OCI-LY1 (cell line): ENCODE measurements around the gene USP13.

Experiments used
- H2AFZ ChIP-seq: fragments of 200-600 bp; sonication (generic), shearing (Covaris generic); 2 replicates; pipeline ENCODE4 v1.6.0; 2014; ENCODE audit warnings: antibody characterized with exemption, mild to moderate bottlenecking, low read length
- H3F3A ChIP-seq: fragments of 200-600 bp; sonication (generic), shearing (Covaris generic); 2 replicates; pipeline ENCODE4 v1.6.0; 2014; ENCODE audit warnings: mild to moderate bottlenecking, antibody characterized with exemption, low read length, moderate library complexity; ENCODE audit not compliant: insufficient read depth
- H3K27ac ChIP-seq: fragments of 200-600 bp; sonication (generic); 2 replicates; pipeline ENCODE4 v1.5.1; 2014; ENCODE audit warnings: low read length, mixed run types, mild to moderate bottlenecking, low read depth; ENCODE audit not compliant: poor library complexity, severe bottlenecking
- H3K27me3 ChIP-seq: fragments of 200-600 bp; sonication (generic); 2 replicates; pipeline ENCODE4 v1.6.0; 2014; ENCODE audit warnings: antibody characterized with exemption, mild to moderate bottlenecking, low read length, moderate library complexity; ENCODE audit not compliant: insufficient read depth
- H3K36me3 ChIP-seq: fragments of 200-600 bp; sonication (generic); 2 replicates; pipeline ENCODE4 v1.6.1; 2014; ENCODE audit warnings: mild to moderate bottlenecking, antibody characterized with exemption, low read length, moderate library complexity, mixed read lengths; ENCODE audit not compliant: insufficient read depth
- H3K4me1 ChIP-seq: fragments of 200-600 bp; sonication (generic); 2 replicates; pipeline ENCODE4 v1.5.1; 2014; ENCODE audit warnings: mild to moderate bottlenecking, low read length, moderate library complexity; ENCODE audit not compliant: insufficient read depth, severe bottlenecking
- H3K4me2 ChIP-seq: fragments of 200-600 bp; sonication (generic), shearing (Covaris generic); 2 replicates; pipeline ENCODE4 v1.6.1; 2014; ENCODE audit warnings: low read length
- H3K4me3 ChIP-seq: fragments of 200-600 bp; sonication (generic); 2 replicates; pipeline ENCODE4 v1.5.1; 2014; ENCODE audit warnings: low read length, low read depth, mild to moderate bottlenecking, mixed read lengths; ENCODE audit not compliant: poor library complexity, severe bottlenecking
- H3K79me2 ChIP-seq: fragments of 200-600 bp; shearing (Covaris generic); 2 replicates; pipeline ENCODE4 v1.6.1; 2016; ENCODE audit warnings: mixed run types, low read length, mixed read lengths; ENCODE audit not compliant: insufficient read depth
- H3K9ac ChIP-seq: fragments of 200-600 bp; sonication (generic), shearing (Covaris generic); 2 replicates; pipeline ENCODE4 v1.6.1; 2014; ENCODE audit warnings: mild to moderate bottlenecking, low read length, mixed read lengths
- H3K9me2 ChIP-seq: fragments of 200-600 bp; sonication (generic), shearing (Covaris generic); 2 replicates; pipeline ENCODE4 v1.6.1; 2014; ENCODE audit warnings: low read depth, mild to moderate bottlenecking, low read length, mixed read lengths
- H3K9me3 ChIP-seq: fragments of 200-600 bp; shearing (Covaris generic); 2 replicates; pipeline ENCODE4 v1.6.1; 2014; ENCODE audit warnings: low read length, mixed read lengths
- H4K20me1 ChIP-seq: fragments of 200-600 bp; sonication (generic), shearing (Covaris generic); 2 replicates; pipeline ENCODE4 v1.6.0; 2016; ENCODE audit warnings: mild to moderate bottlenecking, low read length; ENCODE audit not compliant: insufficient read depth
- EZH2 ChIP-seq: fragments of 200-600 bp; sonication (generic), shearing (Covaris generic); IDR thresholded peaks from 2 replicates; pipeline ENCODE4 v1.8.0; 2017; ENCODE audit warnings: borderline replicate concordance, mixed run types, mild to moderate bottlenecking, antibody characterized with exemption, low read length, moderate library complexity, mixed read lengths
- TF ChIP-seq, protein P1 (sequence below): fragments of 200-600 bp; sonication (generic), shearing (Covaris generic); IDR thresholded peaks from 2 replicates; pipeline ENCODE4 v1.5.1; 2017; ENCODE audit warnings: mild to moderate bottlenecking, antibody characterized with exemption, low read length, moderate library complexity, mixed read lengths

Gene USP13, protein sequence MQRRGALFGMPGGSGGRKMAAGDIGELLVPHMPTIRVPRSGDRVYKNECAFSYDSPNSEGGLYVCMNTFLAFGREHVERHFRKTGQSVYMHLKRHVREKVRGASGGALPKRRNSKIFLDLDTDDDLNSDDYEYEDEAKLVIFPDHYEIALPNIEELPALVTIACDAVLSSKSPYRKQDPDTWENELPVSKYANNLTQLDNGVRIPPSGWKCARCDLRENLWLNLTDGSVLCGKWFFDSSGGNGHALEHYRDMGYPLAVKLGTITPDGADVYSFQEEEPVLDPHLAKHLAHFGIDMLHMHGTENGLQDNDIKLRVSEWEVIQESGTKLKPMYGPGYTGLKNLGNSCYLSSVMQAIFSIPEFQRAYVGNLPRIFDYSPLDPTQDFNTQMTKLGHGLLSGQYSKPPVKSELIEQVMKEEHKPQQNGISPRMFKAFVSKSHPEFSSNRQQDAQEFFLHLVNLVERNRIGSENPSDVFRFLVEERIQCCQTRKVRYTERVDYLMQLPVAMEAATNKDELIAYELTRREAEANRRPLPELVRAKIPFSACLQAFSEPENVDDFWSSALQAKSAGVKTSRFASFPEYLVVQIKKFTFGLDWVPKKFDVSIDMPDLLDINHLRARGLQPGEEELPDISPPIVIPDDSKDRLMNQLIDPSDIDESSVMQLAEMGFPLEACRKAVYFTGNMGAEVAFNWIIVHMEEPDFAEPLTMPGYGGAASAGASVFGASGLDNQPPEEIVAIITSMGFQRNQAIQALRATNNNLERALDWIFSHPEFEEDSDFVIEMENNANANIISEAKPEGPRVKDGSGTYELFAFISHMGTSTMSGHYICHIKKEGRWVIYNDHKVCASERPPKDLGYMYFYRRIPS

DNA sequence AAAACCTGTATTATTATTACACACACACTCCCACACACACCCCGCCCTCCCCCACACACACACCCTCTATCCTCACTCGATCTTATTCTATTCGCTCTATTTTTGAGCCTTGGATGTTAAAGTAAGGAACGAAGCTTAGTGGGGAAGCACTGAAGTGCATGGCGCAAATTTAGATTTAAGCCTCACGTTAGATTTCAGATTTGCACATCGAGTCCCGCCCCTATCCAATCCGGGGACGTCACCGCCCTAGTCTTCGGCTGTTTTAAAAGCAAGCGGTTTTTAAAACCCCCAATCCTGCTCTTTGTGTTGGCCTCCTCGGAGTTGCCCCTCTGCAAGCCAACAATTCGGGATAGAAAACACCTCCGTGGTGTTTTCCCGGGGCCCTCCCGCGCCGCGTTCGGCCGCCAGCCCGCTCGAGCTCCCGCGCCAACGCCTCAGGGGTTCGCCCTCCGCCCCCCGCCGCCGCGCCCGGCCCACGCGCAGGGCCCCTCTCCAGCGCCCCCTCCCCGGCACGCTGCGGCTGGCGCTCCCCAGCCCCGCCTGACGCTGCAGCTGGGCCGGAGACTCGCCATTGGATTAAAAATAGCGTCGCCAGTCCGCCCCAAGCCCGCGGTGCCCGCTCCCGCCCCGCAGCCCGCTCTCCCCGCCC, at the start of gene USP13:
TSS of gene USP13 (plus strand) at position 594 of the 649 bp plus-strand sequence. CDS start 186 bp downstream, outside the sequence.
- H4K20me1 ChIP-seq, result no peaks in the 10 kb centered on the region
- no peaks in the 10 kb centered on the region for H3K9me2 ChIP-seq

DNA sequence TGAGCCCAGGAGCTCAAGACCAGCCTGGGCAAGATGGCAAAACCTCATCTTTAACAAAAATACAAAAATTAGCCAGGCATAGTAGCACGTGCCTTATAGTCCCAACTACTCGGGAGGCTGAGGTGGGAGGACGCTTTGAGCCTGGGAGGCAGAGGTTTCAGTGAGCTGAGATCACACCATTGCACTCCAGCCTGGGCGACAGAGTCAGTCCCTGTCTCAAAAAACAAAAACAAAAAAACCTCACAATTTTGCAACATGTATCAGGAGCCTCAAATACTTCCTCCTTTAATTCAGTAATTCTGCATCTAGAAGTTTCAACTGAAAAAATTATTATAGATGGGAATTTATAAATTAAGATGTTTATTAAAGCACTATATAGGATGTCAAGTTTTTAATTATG, 49.5 kb upstream of the USP13 start:
- no peaks in the 10 kb centered on the region for H4K20me1 ChIP-seq
- no peak overlapping the region for H3K27ac ChIP-seq
- H3F3A ChIP-seq, result peaks cover 3% of the 10 kb centered on the region; the same call in 1 of the 2 replicates
- TF ChIP-seq, protein P1, sequence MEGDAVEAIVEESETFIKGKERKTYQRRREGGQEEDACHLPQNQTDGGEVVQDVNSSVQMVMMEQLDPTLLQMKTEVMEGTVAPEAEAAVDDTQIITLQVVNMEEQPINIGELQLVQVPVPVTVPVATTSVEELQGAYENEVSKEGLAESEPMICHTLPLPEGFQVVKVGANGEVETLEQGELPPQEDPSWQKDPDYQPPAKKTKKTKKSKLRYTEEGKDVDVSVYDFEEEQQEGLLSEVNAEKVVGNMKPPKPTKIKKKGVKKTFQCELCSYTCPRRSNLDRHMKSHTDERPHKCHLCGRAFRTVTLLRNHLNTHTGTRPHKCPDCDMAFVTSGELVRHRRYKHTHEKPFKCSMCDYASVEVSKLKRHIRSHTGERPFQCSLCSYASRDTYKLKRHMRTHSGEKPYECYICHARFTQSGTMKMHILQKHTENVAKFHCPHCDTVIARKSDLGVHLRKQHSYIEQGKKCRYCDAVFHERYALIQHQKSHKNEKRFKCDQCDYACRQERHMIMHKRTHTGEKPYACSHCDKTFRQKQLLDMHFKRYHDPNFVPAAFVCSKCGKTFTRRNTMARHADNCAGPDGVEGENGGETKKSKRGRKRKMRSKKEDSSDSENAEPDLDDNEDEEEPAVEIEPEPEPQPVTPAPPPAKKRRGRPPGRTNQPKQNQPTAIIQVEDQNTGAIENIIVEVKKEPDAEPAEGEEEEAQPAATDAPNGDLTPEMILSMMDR, result no peak
- TF ChIP-seq EZH2, result no peak
- peak overlapping the region; percentile 87 for H3K4me3 ChIP-seq
- peak overlapping the region; percentile 75 for H3K4me2 ChIP-seq
- no peaks in the 10 kb centered on the region for H3K27me3 ChIP-seq
- H3K9me2 ChIP-seq, result no peaks in the 10 kb centered on the region
- peaks cover 37% of the 10 kb centered on the region for H3K79me2 ChIP-seq
- H3K4me1 ChIP-seq, result peaks cover 45% of the 10 kb centered on the region
- H3K36me3 ChIP-seq, result peaks cover 49% of the 10 kb centered on the region
- H3K9ac ChIP-seq, result peak overlapping the region; percentile 73
- no peaks in the 10 kb centered on the region for H3K9me3 ChIP-seq
- no peak overlapping the region for H2AFZ ChIP-seq

More for the DNA sequence above, at the start of gene USP13:
- peak within 1 kb of the TSS; percentile 72 for H3K4me2 ChIP-seq
- peaks cover 6% of the 10 kb centered on the region for H3F3A ChIP-seq
- peak within 1 kb of the TSS; percentile 87 for H3K4me3 ChIP-seq
- H3K9me3 ChIP-seq, result no peaks in the 10 kb centered on the region
- H3K27ac ChIP-seq, result peak within 1 kb of the TSS; percentile 83
- peaks cover 38% of the 10 kb centered on the region for H3K79me2 ChIP-seq
- H3K4me1 ChIP-seq, result peaks cover 28% of the 10 kb centered on the region
- TF ChIP-seq, protein P1, result no peak
- no peak for TF ChIP-seq EZH2
- H3K36me3 ChIP-seq, result peaks cover 14% of the 10 kb centered on the region
- H3K9ac ChIP-seq, result peak within 1 kb of the TSS; percentile 78
- H3K27me3 ChIP-seq, result no peaks in the 10 kb centered on the region
- H2AFZ ChIP-seq, result peak within 1 kb of the TSS; percentile 0; the same call in 1 of the 2 replicates

DNA sequence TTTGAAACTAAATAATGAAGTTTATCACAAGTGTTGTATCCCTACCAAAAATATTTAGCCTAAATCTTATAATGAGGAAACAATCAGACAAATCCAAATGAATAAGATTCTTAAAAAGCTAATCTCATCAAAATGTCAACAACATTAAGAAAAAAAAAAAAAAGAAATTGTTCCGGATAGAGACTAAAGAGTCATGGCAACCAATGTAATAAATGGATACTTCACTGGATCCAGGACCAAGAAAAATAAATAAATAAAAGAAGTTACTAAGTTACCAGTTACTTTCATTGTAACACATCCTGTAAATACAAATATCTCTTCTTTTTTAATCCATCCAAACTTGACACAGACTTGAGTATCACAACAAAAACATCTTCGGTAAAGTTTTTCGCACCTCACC, 49.0 kb upstream of the USP13 start:
- Histone ChIP-seq H3K79me2 (peaks cover 40% of the 10 kb centered on the region), H2AFZ (peak overlapping the region; percentile 29; the same call in 1 of the 2 replicates), H3K36me3 (peaks cover 44% of the 10 kb centered on the region), H3K27me3 (no peaks in the 10 kb centered on the region), H4K20me1 (no peaks in the 10 kb centered on the region), H3K4me2 (peak overlapping the region; percentile 75), H3F3A (peaks cover 3% of the 10 kb centered on the region; the same call in 1 of the 2 replicates), H3K4me1 (peaks cover 50% of the 10 kb centered on the region), H3K27ac (peak overlapping the region; percentile 64), H3K4me3 (peak overlapping the region; percentile 87), H3K9me3 (no peaks in the 10 kb centered on the region), H3K9ac (peak overlapping the region; percentile 73), H3K9me2 (no peaks in the 10 kb centered on the region)
- TF ChIP-seq EZH2, result no peak
- TF ChIP-seq, protein P1, result no peak
